Measurements from ENCODE around the gene TOE1.

TOE1 gene

GRCh38 chr1:45348966-45349677, 9.2 kb downstream of the TOE1 start:
- no peaks in the 10 kb centered on the region for H3K27me3 ChIP-seq (ENCODE audit: low read depth, low read length)
- no peaks in the 10 kb centered on the region for H3K79me2 ChIP-seq (ENCODE audit: low read length)
- no peaks in the 10 kb centered on the region for H3K9me3 ChIP-seq (ENCODE audit: insufficient read depth, low read length)
- no peaks in the 10 kb centered on the region for H3K36me3 ChIP-seq (replicated peaks; ENCODE audit: low read depth, low read length)
- no peak overlapping the region for H3K4me3 ChIP-seq (ENCODE audit: low read length)
- H3K4me1 ChIP-seq (ENCODE audit: low read length): peaks cover 4% of the 10 kb centered on the region; the same call in 1 of the 2 replicates
- no peak overlapping the region for H2AFZ ChIP-seq (ENCODE audit: low read depth, low read length)
- no peak for TF ChIP-seq CTCF (IDR thresholded peaks at IDR 0.05; ENCODE audit: low read depth, low read length)
- no peak for TF ChIP-seq EZH2phosphoT487 (IDR thresholded peaks at IDR 0.05; ENCODE audit: low read depth)
- H3K27ac ChIP-seq (ENCODE audit: low read length): no peak overlapping the region
- no peak overlapping the region for H3K9ac ChIP-seq (ENCODE audit: low read length)
- no peak overlapping the region for H3K4me2 ChIP-seq (ENCODE audit: low read length)
- H4K20me1 ChIP-seq (ENCODE audit: insufficient read depth, low read length): no peaks in the 10 kb centered on the region

- Histone ChIP-seq H3K4me1 (ENCODE audit: low read length) (peaks cover 4% of the 10 kb centered on the region; the same call in 1 of the 2 replicates), H3K4me3 (ENCODE audit: low read length) (no peak overlapping the region), H3K9me3 (ENCODE audit: insufficient read depth, low read length) (no peaks in the 10 kb centered on the region), H3K27ac (ENCODE audit: low read length) (no peak overlapping the region), H3K4me2 (ENCODE audit: low read length) (no peak overlapping the region), H2AFZ (ENCODE audit: low read depth, low read length) (no peak overlapping the region), H3K36me3 (replicated peaks; ENCODE audit: low read depth, low read length) (no peaks in the 10 kb centered on the region), H3K79me2 (ENCODE audit: low read length) (no peaks in the 10 kb centered on the region), H4K20me1 (ENCODE audit: insufficient read depth, low read length) (no peaks in the 10 kb centered on the region), H3K9ac (ENCODE audit: low read length) (no peak overlapping the region), H3K27me3 (ENCODE audit: low read depth, low read length) (no peaks in the 10 kb centered on the region)
- TF ChIP-seq EZH2phosphoT487 (IDR thresholded peaks at IDR 0.05; ENCODE audit: low read depth) (no peak), CTCF (IDR thresholded peaks at IDR 0.05; ENCODE audit: low read depth, low read length) (no peak)
Measured at GRCh38 chr1:45351508-45351907, 11.5 kb downstream of the TOE1 start.

GRCh38 chr1:45353685-45354084, 13.7 kb downstream of the TOE1 start:
- Histone ChIP-seq H3K36me3 (replicated peaks; ENCODE audit: low read depth, low read length) (no peaks in the 10 kb centered on the region), H3K4me2 (ENCODE audit: low read length) (no peak overlapping the region), H3K79me2 (ENCODE audit: low read length) (no peaks in the 10 kb centered on the region), H3K4me3 (ENCODE audit: low read length) (no peak overlapping the region), H3K27me3 (ENCODE audit: low read depth, low read length) (no peaks in the 10 kb centered on the region), H3K9me3 (ENCODE audit: insufficient read depth, low read length) (no peaks in the 10 kb centered on the region), H3K4me1 (ENCODE audit: low read length) (peaks cover 4% of the 10 kb centered on the region; the same call in 1 of the 2 replicates), H3K9ac (ENCODE audit: low read length) (no peak overlapping the region), H2AFZ (ENCODE audit: low read depth, low read length) (no peak overlapping the region), H4K20me1 (ENCODE audit: insufficient read depth, low read length) (no peaks in the 10 kb centered on the region), H3K27ac (ENCODE audit: low read length) (no peak overlapping the region)
- no peak for TF ChIP-seq CTCF (IDR thresholded peaks at IDR 0.05; ENCODE audit: low read depth, low read length)
- TF ChIP-seq EZH2phosphoT487 (IDR thresholded peaks at IDR 0.05; ENCODE audit: low read depth): no peak

- Histone ChIP-seq H3K36me3 (replicated peaks; ENCODE audit: low read depth, low read length) (no peaks in the 10 kb centered on the region), H3K27ac (ENCODE audit: low read length) (no peak overlapping the region), H3K4me1 (ENCODE audit: low read length) (peaks cover 4% of the 10 kb centered on the region; the same call in 1 of the 2 replicates), H3K27me3 (ENCODE audit: low read depth, low read length) (no peaks in the 10 kb centered on the region), H3K79me2 (ENCODE audit: low read length) (no peaks in the 10 kb centered on the region), H3K4me2 (ENCODE audit: low read length) (no peak overlapping the region), H3K9me3 (ENCODE audit: insufficient read depth, low read length) (no peaks in the 10 kb centered on the region), H3K9ac (ENCODE audit: low read length) (no peak overlapping the region), H3K4me3 (ENCODE audit: low read length) (no peak overlapping the region), H2AFZ (ENCODE audit: low read depth, low read length) (no peak overlapping the region), H4K20me1 (ENCODE audit: insufficient read depth, low read length) (no peaks in the 10 kb centered on the region)
- TF ChIP-seq CTCF (IDR thresholded peaks at IDR 0.05; ENCODE audit: low read depth, low read length) (no peak), EZH2phosphoT487 (IDR thresholded peaks at IDR 0.05; ENCODE audit: low read depth) (no peak)
Measured at GRCh38 chr1:45354838-45355237, 14.9 kb downstream of the TOE1 start.

All from OCI-LY3 (cell line).